Stimulated activated CD8-positive, alpha-beta memory T cell treated with anti-CD3 and anti-CD28 coated beads, Interleukin-4, amount 100 ng/mL, for 24 hours (primary cell): ENCODE results near the gene TOLLIP.
"Not testable (repeated sequence)": the region's sequence is repeated elsewhere in the genome, so short reads cannot be mapped to it uniquely, and the experiment has no call there.

Source experiments
- DNase-seq: peaks from one replicate; pipeline ENCODE4 v3.0.0-alpha.2; 2020; ENCODE audit warnings: low read depth

TOLLIP gene

GRCh38 chr11:1244557-1244956 is 64.9 kb downstream of the TOLLIP start:
- not testable (repeated sequence) for DNase-seq

- DNase-seq: not testable (repeated sequence)
Measured at GRCh38 chr11:1243521-1243920, 65.9 kb downstream of the TOLLIP start.

DNA sequence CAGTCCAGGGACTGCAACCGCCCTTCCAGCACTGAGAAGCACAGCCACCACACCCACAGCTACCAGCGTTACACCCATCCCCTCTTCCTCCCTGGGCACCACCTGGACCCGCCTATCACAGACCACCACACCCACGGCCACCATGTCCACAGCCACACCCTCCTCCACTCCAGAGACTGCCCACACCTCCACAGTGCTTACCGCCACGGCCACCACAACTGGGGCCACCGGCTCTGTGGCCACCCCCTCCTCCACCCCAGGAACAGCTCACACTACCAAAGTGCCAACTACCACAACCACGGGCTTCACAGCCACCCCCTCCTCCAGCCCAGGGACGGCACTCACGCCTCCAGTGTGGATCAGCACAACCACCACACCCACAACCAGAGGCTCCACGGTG is 66.7 kb downstream of the TOLLIP start:
- not testable (repeated sequence) for DNase-seq

GRCh38 chr11:1242289-1242688 is 67.1 kb downstream of the TOLLIP start:
- no peak for DNase-seq

GRCh38 chr11:1241706-1242105 is 67.7 kb downstream of the TOLLIP start:
- no peak for DNase-seq

DNA sequence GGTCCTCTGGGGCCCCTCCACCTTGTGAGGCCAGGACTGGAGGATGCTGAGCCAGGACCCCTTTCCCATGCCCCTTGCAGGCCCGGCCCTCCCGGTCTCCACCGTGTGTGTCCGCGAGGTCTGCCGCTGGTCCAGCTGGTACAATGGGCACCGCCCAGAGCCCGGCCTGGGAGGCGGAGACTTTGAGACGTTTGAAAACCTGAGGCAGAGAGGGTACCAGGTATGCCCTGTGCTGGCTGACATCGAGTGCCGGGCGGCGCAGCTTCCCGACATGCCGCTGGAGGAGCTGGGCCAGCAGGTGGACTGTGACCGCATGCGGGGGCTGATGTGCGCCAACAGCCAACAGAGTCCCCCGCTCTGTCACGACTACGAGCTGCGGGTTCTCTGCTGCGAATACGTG is 68.7 kb downstream of the TOLLIP start:
- no peak for DNase-seq

GRCh38 chr11:1239596-1240205 is 69.7 kb downstream of the TOLLIP start:
- no peak for DNase-seq

DNA sequence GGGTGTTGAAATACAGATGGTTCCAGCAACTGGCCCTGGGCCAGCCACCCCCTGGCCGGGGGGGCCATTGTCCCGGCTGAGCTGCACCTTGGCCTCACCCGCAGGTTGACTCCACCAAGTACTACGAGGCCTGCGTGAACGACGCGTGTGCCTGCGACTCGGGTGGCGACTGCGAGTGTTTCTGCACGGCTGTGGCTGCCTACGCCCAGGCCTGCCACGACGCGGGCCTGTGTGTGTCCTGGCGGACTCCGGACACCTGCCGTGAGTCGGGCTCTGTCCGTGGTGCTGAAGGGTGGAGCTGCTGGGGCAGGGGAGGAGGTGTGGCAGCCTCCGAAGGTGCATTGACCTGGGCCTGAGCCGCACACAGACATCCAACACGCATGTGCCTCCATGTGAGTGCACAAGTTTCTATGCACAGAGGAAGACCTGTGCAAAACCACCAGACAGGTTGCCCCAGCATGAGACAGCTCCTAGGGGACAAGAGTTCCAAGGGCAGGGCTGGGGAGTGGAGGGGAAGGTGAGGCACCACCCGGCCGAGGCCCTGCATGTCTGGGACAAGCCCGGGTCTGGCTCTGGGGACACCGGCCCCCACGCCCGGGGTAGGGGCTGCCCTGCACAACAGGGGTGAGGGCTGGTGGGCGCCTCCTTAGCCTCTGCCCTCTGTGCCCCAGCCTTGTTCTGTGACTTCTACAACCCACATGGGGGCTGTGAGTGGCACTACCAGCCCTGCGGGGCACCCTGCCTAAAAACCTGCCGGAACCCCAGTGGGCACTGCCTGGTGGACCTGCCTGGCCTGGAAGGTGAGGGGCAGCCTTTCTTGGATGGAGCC is 70.5 kb downstream of the TOLLIP start:
- no peak for DNase-seq

DNA sequence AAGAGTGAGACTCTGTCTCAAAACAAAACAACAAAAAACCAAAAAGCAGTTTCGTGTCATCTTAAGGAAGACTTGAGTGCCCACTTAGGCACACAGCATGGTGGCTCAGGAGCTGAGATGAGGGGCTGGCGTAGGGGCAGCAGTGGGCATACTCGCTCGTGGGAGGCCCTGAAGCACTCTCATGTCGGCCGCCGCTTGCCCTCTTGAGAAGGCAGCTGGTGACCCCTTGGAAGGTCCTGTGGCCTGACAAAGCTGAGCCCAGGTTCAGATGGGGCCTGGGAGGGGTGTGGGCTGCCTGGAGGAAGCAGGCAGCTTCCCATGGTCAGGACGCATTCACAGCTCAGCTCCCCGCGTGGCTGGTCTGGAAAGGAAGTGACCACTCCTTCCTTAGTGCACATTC is 71.6 kb downstream of the TOLLIP start:
- DNase-seq: no peak

DNA sequence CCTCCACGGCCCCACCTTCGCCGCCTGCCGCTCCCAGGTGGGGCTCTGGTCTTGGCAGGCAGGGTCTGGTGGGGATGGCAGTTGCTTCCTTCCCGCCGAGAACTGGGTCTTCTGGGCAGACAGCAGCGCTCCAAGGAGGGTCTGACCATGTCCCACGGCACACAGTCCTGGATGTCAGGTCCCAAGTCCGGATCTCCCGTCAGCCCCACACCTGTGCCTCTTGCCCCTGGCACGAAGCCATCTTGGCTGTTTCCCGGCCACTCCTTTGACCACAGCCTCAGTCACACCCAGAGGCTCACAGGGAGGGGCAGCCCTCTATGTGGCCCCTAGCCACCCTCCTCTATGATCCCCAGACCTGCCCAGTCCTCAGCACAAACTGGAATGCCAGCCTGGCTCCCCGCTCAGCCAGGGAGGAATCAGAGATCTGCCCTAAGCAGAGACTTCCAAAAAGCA is 72.3 kb downstream of the TOLLIP start:
- DNase-seq: no peak

DNA sequence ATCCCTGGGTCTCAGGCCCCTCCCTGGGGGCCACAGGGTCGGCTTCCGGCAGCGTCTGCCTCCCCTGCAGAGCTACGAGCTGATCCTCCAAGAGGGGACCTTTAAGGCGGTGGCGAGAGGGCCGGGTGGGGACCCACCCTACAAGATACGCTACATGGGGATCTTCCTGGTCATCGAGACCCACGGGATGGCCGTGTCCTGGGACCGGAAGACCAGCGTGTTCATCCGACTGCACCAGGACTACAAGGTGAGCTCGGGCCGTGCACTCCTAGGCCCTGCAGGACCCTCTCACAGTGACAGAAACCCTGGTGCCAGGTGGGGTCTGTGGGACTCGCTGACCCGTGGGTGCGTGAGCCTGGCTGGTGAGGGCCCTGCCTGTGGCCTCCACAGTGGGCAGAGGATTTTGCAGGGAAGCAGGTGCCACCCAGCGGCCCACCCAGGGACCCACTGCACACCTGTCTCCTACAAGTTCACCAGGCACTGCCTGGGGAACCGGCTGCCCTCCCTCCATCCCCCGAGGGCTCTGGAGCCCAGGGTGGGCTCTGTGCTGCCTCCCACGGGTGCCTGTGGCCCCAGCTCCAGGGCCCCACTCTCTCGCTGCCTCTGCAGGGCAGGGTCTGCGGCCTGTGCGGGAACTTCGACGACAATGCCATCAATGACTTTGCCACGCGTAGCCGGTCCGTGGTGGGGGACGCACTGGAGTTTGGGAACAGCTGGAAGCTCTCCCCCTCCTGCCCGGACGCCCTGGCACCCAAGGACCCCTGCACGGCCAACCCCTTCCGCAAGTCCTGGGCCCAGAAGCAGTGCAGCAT is 72.9 kb downstream of the TOLLIP start:
- no peak for DNase-seq

- DNase-seq: no peak
Measured at GRCh38 chr11:1235901-1236315, 73.5 kb downstream of the TOLLIP start.

DNA sequence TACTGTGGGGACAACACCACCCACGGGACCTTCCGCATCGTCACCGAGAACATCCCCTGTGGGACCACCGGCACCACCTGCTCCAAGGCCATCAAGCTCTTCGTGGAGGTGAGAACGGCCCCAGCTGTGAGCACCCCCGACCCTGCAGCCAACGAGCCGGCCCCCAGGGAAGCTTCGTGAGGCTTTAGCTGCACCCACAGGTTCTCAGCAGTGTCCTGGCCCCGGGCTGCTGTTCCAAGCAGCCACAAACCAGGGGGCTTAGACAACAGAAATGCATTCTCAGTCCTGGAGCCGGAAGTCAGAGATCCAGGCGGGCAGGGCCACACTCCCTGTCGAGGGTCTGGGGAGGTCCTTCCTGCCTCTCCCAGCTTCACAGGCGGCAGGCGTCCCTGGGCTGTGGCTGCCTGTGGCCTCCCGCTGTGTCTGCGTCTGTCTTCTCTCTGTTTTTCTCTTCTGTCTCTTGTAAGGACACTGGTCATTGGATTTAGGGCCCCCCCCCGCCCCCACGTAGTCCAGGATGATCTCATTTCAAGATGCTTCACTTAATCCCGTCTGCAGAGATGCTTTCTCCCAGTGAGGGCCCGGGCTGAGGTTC is 74.0 kb downstream of the TOLLIP start:
- no peak for DNase-seq

DNA sequence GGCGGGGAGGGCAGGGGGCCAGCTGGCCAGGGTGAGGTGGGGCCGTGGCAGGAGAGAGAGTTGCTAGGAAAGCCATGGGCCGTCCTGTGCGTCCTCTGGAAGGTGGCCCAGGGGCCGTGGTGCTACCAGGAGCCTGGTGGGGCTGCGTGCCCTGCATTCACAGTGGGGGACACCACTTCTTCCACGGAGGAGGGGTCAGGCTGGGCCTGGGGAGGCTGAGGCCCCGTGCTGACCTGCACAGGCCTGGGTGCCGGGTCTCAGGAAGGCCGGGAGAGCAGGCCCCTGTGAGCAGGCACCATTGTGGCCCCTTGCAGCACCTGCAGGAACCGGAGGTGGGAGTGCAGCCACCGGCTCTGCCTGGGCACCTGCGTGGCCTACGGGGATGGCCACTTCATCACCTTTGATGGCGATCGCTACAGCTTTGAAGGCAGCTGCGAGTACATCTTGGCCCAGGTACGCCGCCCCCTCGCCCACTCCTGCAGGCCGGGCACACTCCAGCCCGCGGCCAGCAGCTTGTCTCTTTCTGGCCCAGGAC is 74.6 kb downstream of the TOLLIP start:
- DNase-seq: no peak

GRCh38 chr11:1234054-1234720 is 75.2 kb downstream of the TOLLIP start:
- DNase-seq: no peak

DNA sequence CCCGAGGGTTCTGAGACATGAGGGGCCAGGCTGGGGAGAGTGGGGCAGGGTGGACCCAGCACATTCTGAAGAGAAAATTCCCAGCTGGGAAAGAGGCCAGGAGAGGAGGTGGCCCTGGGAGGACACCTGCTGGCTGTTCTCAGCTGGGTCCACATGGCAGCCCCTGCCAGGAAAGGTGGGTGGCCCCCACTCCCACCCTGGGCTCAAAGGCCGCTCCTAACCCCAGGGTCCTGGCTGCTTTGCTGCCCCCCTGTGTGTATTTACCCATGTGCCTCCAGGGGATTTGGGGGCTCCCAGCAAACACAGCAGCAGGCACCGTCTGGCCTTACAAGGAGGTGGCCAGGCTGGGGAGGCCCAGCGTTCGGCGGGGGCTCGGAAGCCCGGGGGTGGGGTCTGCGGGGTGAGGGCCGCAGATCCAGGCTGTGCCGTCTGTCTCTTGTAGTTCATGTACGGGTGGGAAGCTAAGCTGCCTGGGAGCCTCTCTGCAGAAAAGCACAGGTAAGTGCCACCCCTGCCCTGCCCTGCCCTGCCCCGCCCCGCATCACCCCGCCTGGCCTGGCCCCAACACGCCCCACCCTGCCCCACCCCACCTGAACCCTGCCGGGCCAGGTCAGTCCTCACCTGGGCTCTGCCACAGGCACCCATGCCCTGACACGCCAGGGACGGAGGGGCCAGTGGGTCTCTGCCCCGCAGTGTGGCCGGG is 75.9 kb downstream of the TOLLIP start:
- DNase-seq: no peak

GRCh38 chr11:1232883-1233321 is 76.5 kb downstream of the TOLLIP start:
- no peak for DNase-seq

DNA sequence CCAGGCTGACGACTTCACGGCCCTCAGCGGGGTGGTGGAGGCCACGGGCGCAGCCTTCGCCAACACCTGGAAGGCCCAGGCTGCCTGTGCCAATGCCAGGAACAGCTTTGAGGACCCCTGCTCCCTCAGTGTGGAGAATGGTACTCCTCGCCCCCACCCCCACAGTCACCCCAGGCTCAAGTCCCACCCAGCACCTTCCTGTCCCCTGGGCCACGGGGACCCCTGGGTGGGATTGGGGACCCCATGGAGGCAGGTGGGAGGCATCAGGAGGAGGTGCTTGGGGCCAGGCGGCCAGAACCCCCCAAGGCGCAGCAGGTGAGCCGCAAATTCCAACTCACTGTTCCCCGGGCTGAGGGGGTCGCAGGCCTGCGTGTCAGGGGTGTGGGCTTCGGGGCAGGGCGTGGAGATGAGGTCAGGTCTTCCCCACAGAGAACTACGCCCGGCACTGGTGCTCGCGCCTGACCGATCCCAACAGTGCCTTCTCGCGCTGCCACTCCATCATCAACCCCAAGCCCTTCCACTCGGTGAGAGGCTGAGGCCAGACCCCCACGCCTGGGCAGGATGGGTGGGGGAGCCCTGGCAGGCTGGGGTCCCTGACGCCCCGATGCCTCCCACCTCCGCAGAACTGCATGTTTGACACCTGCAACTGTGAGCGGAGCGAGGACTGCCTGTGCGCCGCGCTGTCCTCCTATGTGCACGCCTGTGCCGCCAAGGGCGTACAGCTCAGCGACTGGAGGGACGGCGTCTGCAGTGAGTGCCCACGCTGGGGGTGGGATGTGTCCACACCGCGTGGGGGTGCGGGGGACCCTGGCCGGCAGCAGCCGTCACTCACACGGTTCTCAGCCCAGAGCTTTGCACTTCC is 77.2 kb downstream of the TOLLIP start:
- no peak for DNase-seq

DNA sequence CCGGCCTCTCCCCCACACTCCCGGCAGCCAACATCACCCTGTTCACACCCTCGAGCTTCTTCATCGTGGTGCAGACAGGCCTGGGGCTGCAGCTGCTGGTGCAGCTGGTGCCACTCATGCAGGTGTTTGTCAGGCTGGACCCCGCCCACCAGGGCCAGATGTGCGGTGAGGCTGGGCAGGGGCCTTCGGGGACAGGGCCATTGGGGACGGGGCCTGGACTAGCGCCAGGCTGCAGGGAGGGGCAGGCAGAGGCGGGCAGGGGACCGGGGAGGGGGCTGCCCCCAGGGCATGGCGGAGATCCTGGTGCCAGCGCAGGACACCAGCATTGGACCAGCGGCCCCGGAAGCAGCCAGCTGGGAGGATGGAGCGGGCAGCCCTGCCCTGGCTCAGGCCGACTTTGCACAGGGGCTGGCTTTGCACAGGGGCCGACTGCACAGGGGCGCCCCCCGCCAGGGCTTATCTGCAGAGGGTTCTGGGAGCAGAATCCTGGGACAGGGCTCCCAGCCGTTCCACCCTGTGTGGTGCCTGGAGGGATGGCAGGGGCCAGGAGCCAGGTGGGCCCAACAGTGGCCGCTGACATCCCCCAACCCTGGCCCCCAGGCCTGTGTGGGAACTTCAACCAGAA is 77.9 kb downstream of the TOLLIP start:
- DNase-seq: no peak
